ACC112 (cell line): ENCODE data around the gene BTBD18.

Source experiments
- H2AFZ ChIP-seq: fragments of 200-600 bp; sonication (generic); one replicate; pipeline ENCODE4 v1.6.0; 2017; ENCODE audit warnings: antibody characterized with exemption, low read length; ENCODE audit not compliant: unreplicated experiment
- H3K27ac ChIP-seq: fragments of 200-600 bp; sonication (generic); 2 replicates; pipeline ENCODE4 v1.5.1; 2014; ENCODE audit warnings: low read depth, mild to moderate bottlenecking, antibody characterized with exemption, low read length, moderate library complexity
- H3K27me3 ChIP-seq: fragments of 200-600 bp; sonication (generic); 2 replicates; pipeline ENCODE4 v1.6.1; 2014; ENCODE audit warnings: mild to moderate bottlenecking, antibody characterized with exemption, low read length, moderate library complexity, mixed read lengths; ENCODE audit not compliant: insufficient read depth
- H3K36me3 ChIP-seq: fragments of 200-600 bp; sonication (generic); 2 replicates; pipeline ENCODE4 v1.6.1; 2016; ENCODE audit warnings: mild to moderate bottlenecking, antibody characterized with exemption, low read length, moderate library complexity, mixed read lengths; ENCODE audit not compliant: insufficient read depth
- H3K4me1 ChIP-seq: fragments of 200-600 bp; sonication (generic); one replicate; pipeline ENCODE4 v1.6.1; 2016; ENCODE audit warnings: low read length, mixed read lengths; ENCODE audit not compliant: insufficient read depth, unreplicated experiment, control insufficient read depth
- H3K4me3 ChIP-seq: fragments of 200-600 bp; sonication (generic); 2 replicates; pipeline ENCODE4 v1.5.1; 2014; ENCODE audit warnings: mild to moderate bottlenecking, low read depth, low read length
- H3K79me2 ChIP-seq: fragments of 200-600 bp; sonication (generic); one replicate; pipeline ENCODE4 v1.6.0; 2016; ENCODE audit warnings: low read length; ENCODE audit not compliant: control insufficient read depth, unreplicated experiment, insufficient read depth

The BTBD18 gene

DNA sequence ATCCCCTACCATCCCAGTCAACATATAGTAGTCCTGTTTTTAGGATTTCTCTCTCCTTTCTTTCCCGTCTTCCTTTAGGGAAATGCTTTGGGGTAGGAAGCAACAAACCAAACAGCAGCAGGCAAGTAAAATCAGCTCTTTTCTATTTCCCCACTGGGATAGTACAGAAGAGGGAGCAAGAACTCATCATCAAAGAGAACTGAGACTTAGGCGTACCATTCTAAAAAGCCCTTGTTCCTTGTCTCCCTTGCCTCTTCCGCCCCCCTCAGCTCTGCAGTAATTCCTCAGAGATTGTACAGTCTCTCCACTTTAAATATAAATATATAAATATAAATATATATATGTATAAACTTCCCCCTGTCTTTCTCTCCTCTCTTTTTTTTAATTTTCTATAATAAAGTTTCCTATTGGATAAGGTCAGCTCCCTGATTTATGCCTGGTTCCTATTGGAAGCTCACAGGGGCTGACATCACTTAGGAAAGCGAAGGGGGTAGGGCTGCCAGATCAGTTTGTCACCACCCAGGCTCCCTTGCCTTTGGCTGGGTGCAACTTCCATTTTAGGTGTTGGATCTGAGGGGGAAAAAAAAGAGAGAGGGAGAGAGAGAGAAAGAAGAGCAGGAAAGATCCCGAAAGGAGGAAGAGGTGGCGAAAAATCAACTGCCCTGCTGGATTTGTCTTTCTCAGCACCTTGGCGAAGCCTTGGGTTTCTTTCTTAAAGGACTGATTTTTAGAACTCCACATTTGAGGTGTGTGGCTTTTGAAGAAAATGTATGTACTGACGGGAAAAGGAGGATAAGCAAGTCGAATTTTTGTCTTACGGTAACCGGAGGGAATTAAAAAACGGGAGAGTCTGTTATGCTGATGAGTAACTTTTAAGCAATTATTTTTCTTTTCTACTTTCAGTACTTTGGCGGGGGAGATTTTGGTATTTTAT, 9.9 kb upstream of the BTBD18 start, which contains the start of gene CTNND1:
TSS of gene CTNND1 (plus strand) at position 502 of the 934 bp plus-strand sequence. CDS start 29,677 bp downstream, outside the sequence.
- Histone ChIP-seq H3K4me1 (peaks cover 17% of the 10 kb centered on the region), H3K27me3 (no peaks in the 10 kb centered on the region), H3K79me2 (peaks cover 45% of the 10 kb centered on the region), H3K4me3 (peak within 1 kb of the TSS; percentile 79), H2AFZ (peak within 1 kb of the TSS; percentile 92), H3K27ac (peak within 1 kb of the TSS; percentile 93), H3K36me3 (no peaks in the 10 kb centered on the region)

DNA sequence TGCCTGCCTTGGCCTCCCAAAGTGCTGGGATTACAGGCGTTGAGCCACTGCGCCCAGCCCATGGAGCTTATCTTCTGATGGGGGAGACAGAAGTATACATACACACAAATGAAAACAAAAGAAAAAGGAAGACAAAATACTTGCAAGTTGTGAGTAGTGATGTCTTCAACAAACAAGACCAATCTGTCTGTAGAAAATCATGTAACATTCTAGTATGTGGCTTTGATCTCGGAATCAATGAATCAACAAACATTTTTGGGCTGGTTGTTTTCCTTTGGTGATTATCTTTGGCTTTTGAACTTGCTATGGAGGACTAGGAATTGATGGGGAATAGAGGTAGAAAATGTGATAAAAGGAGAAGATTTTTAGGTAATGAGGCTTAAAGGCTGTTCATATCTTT, 6.6 kb upstream of the BTBD18 start:
- Histone ChIP-seq H3K79me2 (peaks cover 11% of the 10 kb centered on the region), H3K4me1 (no peaks in the 10 kb centered on the region), H3K27ac (no peak overlapping the region), H2AFZ (no peak overlapping the region), H3K27me3 (no peaks in the 10 kb centered on the region), H3K36me3 (no peaks in the 10 kb centered on the region), H3K4me3 (no peak overlapping the region)

DNA sequence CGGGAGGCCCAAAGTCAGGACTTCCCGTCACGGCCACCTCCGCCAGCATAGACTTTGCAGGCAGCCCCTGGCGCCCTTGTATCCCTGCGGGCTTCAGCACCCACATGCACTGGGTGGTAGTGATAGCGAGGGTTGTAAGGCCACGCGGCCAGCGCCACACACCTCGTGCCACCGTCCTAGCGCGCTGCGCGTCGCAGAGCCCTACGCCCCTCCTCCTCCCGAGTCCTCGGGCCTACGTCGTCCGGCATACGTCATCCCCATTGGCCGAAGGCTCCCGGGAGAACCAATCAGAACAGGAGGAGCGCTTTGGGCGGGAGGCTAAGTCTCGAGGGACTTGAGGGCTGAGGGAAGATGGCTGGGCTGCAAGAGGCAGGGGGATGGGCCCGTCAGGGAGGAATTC, 1.3 kb upstream of the BTBD18 start:
- H3K4me1 ChIP-seq = no peaks in the 10 kb centered on the region
- H3K27me3 ChIP-seq = no peaks in the 10 kb centered on the region
- H3K4me3 ChIP-seq = no peak overlapping the region
- no peaks in the 10 kb centered on the region for H3K79me2 ChIP-seq
- no peak overlapping the region for H2AFZ ChIP-seq
- H3K36me3 ChIP-seq = no peaks in the 10 kb centered on the region
- no peak overlapping the region for H3K27ac ChIP-seq

DNA sequence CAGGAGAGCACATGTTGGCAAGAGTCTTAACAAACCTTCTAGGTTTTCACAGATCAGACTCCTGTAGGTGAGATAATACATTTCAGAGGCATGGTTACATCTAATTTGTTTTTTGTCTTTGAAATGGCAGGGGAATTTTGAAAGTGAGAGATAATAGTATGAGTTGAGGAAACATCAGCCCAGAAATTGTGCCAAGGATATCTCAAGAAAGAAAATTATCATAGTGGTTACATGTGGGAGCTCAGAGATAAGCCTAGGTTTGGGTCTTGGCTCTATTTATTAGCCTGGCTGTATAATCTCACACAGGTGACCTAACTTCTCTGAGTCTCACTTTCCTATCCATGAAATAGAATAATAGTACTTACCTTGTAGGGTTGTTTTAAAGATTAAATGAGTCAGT, 443 bp downstream of the BTBD18 start:
- Histone ChIP-seq H3K36me3 (no peaks in the 10 kb centered on the region), H3K27ac (no peak overlapping the region), H3K4me3 (no peak overlapping the region), H2AFZ (no peak overlapping the region), H3K4me1 (no peaks in the 10 kb centered on the region), H3K79me2 (no peaks in the 10 kb centered on the region), H3K27me3 (no peaks in the 10 kb centered on the region)

DNA sequence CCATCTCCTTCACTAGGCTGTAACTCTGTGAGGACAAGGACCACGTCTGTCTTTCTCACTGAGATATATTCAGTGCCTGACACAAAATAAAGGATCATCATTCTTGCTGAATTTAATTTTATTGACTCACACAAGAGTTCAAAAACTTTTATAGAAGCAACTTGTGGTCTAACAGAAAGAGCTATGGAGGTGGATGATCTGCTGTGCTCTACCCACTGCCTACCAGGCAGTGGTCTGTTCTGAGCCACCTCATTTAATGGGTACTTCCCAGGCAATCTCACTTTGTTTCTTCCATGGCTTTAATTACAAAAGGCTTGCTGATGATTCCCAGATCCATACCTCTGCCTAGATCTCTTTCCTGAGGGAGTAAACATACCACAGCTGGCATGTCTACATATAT, 4.7 kb downstream of the BTBD18 start:
- Histone ChIP-seq H2AFZ (no peak overlapping the region), H3K27ac (no peak overlapping the region), H3K79me2 (peaks cover 10% of the 10 kb centered on the region), H3K4me1 (peaks cover 6% of the 10 kb centered on the region), H3K27me3 (no peaks in the 10 kb centered on the region), H3K4me3 (no peak overlapping the region), H3K36me3 (peaks cover 10% of the 10 kb centered on the region; the same call in 1 of the 2 replicates)

DNA sequence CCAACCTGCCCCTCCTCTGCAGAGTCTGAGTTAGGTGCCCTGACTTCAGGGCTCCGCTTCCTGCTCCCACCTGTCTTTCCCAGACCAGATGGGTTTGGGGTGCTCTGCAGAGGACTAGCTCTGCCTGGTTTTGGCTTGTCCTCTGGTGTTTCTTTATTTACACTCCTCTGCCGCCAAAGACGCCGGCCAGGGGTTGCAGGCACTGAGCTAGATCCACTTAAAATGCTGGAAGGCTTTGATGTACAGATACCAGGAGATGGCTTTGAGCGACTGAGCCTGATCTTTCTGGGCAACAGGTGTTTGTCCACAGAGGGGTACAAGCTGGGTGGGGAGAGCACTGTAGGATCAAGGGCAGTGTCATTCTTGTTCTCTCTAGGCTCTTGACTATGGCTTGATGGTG, 6.4 kb downstream of the BTBD18 start:
- H3K27me3 ChIP-seq = no peaks in the 10 kb centered on the region
- peaks cover 14% of the 10 kb centered on the region for H3K79me2 ChIP-seq
- H2AFZ ChIP-seq = no peak overlapping the region
- H3K27ac ChIP-seq = no peak overlapping the region
- peaks cover 10% of the 10 kb centered on the region; the same call in 1 of the 2 replicates for H3K36me3 ChIP-seq
- no peak overlapping the region for H3K4me3 ChIP-seq
- H3K4me1 ChIP-seq = peaks cover 13% of the 10 kb centered on the region

DNA sequence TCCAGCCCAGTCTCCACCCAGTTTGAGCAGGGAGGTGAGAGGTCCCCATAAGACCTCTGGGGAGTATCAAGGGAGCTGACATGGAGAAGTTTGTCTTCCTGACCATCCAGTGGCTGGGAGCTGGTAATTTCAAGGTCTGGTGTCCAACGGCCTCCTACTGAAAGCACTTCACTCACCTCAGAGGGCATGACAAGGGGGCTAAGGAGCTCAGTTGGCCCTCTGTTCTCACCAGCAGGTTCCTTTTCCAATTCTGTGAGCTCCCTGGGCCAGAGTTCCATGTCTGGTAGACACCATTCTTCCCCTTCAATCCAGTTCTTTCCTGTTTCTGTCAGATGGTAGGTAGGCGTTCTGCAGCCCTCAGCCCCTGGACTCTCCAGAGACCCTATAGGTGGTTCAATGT, 7.3 kb downstream of the BTBD18 start:
- H3K27ac ChIP-seq = no peak overlapping the region
- H3K4me3 ChIP-seq = no peak overlapping the region
- no peak overlapping the region for H2AFZ ChIP-seq
- H3K36me3 ChIP-seq = peaks cover 10% of the 10 kb centered on the region; the same call in 1 of the 2 replicates
- peaks cover 14% of the 10 kb centered on the region for H3K79me2 ChIP-seq
- H3K27me3 ChIP-seq = no peaks in the 10 kb centered on the region
- H3K4me1 ChIP-seq = peaks cover 13% of the 10 kb centered on the region

DNA sequence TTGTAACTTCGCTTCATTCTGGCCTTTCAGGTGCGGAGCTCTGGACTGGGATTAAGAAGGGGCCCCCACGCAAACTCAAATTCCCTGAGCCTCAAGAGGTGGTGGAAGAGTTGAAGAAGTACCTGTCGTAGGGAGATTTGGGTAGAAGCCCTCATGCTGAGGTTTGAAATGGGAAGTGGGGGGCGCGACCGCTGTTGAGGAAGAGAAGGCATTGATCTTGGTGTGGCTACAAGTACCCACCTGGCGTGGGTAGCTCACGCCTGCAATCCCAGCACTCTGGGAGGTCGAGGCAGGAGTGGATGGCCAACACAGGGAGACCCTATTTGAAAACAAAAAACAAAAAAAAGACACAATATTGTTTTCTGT, 9.5 kb downstream of the BTBD18 start:
- H3K36me3 ChIP-seq = peaks cover 10% of the 10 kb centered on the region; the same call in 1 of the 2 replicates
- H3K27me3 ChIP-seq = no peaks in the 10 kb centered on the region
- H2AFZ ChIP-seq = no peak overlapping the region
- peak overlapping the region; percentile 72 for H3K27ac ChIP-seq
- H3K4me1 ChIP-seq = peaks cover 13% of the 10 kb centered on the region
- peaks cover 14% of the 10 kb centered on the region for H3K79me2 ChIP-seq
- peak overlapping the region; percentile 95 for H3K4me3 ChIP-seq

DNA sequence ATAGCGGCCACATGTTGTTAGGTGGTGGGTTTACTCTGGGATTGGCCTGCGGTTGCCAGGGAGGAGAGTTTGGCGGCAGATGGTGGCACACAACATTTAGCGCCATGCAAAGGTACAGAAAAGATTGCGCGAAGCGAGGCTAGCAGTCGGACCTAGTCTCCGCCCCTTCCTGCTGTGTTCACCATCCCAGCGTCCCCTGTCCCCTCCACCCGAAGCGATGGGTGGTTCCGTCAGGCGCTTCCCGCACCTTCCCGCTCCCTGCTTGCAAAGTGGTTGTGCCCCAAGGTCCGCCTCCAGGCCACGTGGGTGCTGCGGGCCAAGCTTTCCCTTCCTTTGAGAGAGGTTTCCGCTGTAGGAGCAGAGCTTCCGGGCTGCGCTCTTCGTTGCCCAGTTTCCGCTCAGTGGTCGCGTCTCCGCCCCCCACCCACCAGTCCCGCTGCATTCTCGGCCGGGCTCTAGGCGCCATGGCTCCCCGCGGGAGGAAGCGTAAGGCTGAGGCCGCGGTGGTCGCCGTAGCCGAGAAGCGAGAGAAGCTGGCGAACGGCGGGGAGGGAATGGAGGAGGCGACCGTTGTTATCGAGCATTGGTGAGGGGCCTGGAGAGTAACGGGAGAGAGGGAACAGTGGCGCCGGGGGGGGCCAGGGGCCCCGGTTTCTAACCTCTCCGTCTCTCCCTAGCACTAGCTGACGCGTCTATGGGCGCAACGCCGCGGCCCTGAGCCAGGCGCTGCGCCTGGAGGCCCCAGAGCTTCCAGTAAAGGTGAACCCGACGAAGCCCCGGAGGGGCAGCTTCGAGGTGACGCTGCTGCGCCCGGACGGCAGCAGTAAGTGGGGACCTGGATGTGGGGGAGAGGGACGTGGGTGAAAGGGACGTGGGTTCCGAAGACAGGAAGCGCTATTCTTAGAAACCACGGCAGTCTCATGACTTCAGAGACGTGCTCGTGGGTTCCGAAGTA, 10.2 kb downstream of the BTBD18 start, which contains the start of gene SELENOH:
TSS of gene SELENOH (plus strand) at position 360 of the 955 bp plus-strand sequence. CDS start at position 465, 105 bp downstream.
- Histone ChIP-seq H3K27ac (peak within 1 kb of the TSS; percentile 72), H3K27me3 (no peaks in the 10 kb centered on the region), H3K4me3 (peak within 1 kb of the TSS; percentile 95), H3K4me1 (peaks cover 13% of the 10 kb centered on the region), H3K79me2 (peaks cover 14% of the 10 kb centered on the region), H2AFZ (peak within 1 kb of the TSS; percentile 95), H3K36me3 (peaks cover 10% of the 10 kb centered on the region; the same call in 1 of the 2 replicates)

DNA sequence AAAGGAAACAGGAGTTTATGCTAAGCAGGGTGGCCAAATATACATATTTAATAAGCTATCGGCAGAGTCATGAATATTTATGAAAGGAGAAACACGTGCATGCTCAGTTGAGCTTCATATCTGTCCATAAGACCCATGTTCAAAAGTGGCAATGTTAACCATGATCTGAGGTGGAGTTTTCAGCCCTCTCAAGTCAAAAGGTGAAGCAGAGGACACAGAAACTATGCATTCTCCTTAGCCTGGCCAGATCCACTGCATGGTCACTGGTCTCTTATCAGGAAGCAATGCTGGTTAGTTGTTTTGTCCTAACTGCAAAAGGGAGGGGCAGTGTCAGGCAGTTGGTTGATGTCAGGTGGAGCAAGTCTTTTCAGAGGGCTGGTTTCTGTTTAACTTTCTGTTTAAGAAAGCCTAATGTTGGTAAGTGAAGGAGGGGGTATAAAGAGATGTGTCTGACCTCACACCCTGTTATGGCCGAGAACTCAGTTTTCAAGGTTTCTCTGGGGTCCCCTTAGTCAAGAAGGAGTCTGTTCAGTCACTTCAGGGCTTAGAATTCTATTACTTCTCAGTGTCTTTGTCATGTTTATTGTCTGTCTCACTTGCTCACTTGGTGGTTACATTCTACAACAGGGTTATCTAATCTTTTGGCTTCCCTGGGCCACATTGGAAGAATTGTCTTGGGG, 15.9 kb downstream of the BTBD18 start:
- H3K4me1 ChIP-seq = peaks cover 4% of the 10 kb centered on the region
- no peaks in the 10 kb centered on the region for H3K27me3 ChIP-seq
- H3K79me2 ChIP-seq = peaks cover 26% of the 10 kb centered on the region
- H2AFZ ChIP-seq = no peak overlapping the region
- no peak overlapping the region for H3K27ac ChIP-seq
- no peaks in the 10 kb centered on the region for H3K36me3 ChIP-seq
- H3K4me3 ChIP-seq = no peak overlapping the region
